ENCODE data around the gene MGST2. TPM values are rescaled to one million over a fixed set of nuclear protein-coding genes. Genes with fewer than 3 reads are reported as not detected.

MGST2 gene
- total RNA-seq, 1 experiment from 2014 or later: 39.0 TPM

GRCh38 chr4:139659735-139660424 lies 5.7 kb upstream of the MGST2 start:
- POLR2A ChIA-PET (ENCODE audit: unreplicated experiment): no interaction called here
- no peaks in the 10 kb centered on the region for H3K9me3 ChIP-seq (ENCODE audit: low read length)
- H3K79me2 ChIP-seq (ENCODE audit: low read length): no peaks in the 10 kb centered on the region
- DNase-seq: no peak
- no peaks in the 10 kb centered on the region for H4K20me1 ChIP-seq (ENCODE audit: low read length)
- no peak for TF ChIP-seq CTCF (conservative IDR thresholded peaks at IDR 0.05; ENCODE audit: low read depth, low read length)
- ATAC-seq: no peak
- no peak overlapping the region for H2AFZ ChIP-seq (ENCODE audit: low read length)
- no peaks in the 10 kb centered on the region for H3K36me3 ChIP-seq (ENCODE audit: low read depth, low read length)
- CTCF ChIA-PET: no interaction called here
- H3K27me3 ChIP-seq (ENCODE audit: low read length): no peaks in the 10 kb centered on the region
- no TSS peak for BruUV-seq (replicated peaks)
- no peak overlapping the region for H3K4me3 ChIP-seq (ENCODE audit: low read length)
- no peak overlapping the region for H3K27ac ChIP-seq (ENCODE audit: low read length)
- intact Hi-C loops (cut with micrococcal nuclease): loop anchor here (5.0 kb wide), 3 partner anchors 47 to 592 kb away; partner anchors contain the start of gene MAML3
- H3K4me2 ChIP-seq (ENCODE audit: low read length): no peak overlapping the region
- H3K4me1 ChIP-seq (ENCODE audit: insufficient read depth, low read length): peaks cover 14% of the 10 kb centered on the region
- H3K9ac ChIP-seq (ENCODE audit: low read length): no peak overlapping the region
- no peaks in the 10 kb centered on the region for H3F3A ChIP-seq (ENCODE audit: low read length, unreplicated experiment)
- H3K9me2 ChIP-seq (replicated peaks; ENCODE audit: low read length): no peaks in the 10 kb centered on the region

GRCh38 chr4:139660568-139661043 lies 5.0 kb upstream of the MGST2 start:
- no peaks in the 10 kb centered on the region for H3K9me2 ChIP-seq (replicated peaks; ENCODE audit: low read length)
- no peaks in the 10 kb centered on the region for H3F3A ChIP-seq (ENCODE audit: low read length, unreplicated experiment)
- BruUV-seq (replicated peaks): no TSS peak
- H2AFZ ChIP-seq (ENCODE audit: low read length): no peak overlapping the region
- H3K36me3 ChIP-seq (ENCODE audit: low read depth, low read length): no peaks in the 10 kb centered on the region
- no peak overlapping the region for H3K4me3 ChIP-seq (ENCODE audit: low read length)
- H3K9ac ChIP-seq (ENCODE audit: low read length): no peak overlapping the region
- peaks cover 19% of the 10 kb centered on the region for H3K4me1 ChIP-seq (ENCODE audit: insufficient read depth, low read length)
- H4K20me1 ChIP-seq (ENCODE audit: low read length): no peaks in the 10 kb centered on the region
- intact Hi-C loops (cut with micrococcal nuclease): no loop called here
- H3K9me3 ChIP-seq (ENCODE audit: low read length): no peaks in the 10 kb centered on the region
- no peaks in the 10 kb centered on the region for H3K79me2 ChIP-seq (ENCODE audit: low read length)
- ATAC-seq: no peak
- no peak for DNase-seq
- no peak overlapping the region for H3K27ac ChIP-seq (ENCODE audit: low read length)
- POLR2A ChIA-PET (ENCODE audit: unreplicated experiment): no interaction called here
- no peaks in the 10 kb centered on the region for H3K27me3 ChIP-seq (ENCODE audit: low read length)
- CTCF ChIA-PET: no interaction called here
- TF ChIP-seq EZH2phosphoT487 (IDR thresholded peaks at IDR 0.05; ENCODE audit: borderline replicate concordance, low read length) (no peak), CTCF (conservative IDR thresholded peaks at IDR 0.05; ENCODE audit: low read depth, low read length) (no peak), EZH2 (IDR thresholded peaks at IDR 0.05; ENCODE audit: low read length, unreplicated experiment) (no peak)
- no peak overlapping the region for H3K4me2 ChIP-seq (ENCODE audit: low read length)

GRCh38 chr4:139663561-139664138 lies 2.0 kb upstream of the MGST2 start:
- Histone ChIP-seq H3F3A (ENCODE audit: low read length, unreplicated experiment) (no peaks in the 10 kb centered on the region), H3K4me3 (ENCODE audit: low read length) (no peak overlapping the region), H3K36me3 (ENCODE audit: low read depth, low read length) (no peaks in the 10 kb centered on the region), H3K79me2 (ENCODE audit: low read length) (peaks cover 25% of the 10 kb centered on the region), H3K27me3 (ENCODE audit: low read length) (no peaks in the 10 kb centered on the region), H3K4me1 (ENCODE audit: insufficient read depth, low read length) (peaks cover 17% of the 10 kb centered on the region), H2AFZ (ENCODE audit: low read length) (no peak overlapping the region), H3K27ac (ENCODE audit: low read length) (no peak overlapping the region), H4K20me1 (ENCODE audit: low read length) (no peaks in the 10 kb centered on the region), H3K9ac (ENCODE audit: low read length) (no peak overlapping the region), H3K9me3 (ENCODE audit: low read length) (no peaks in the 10 kb centered on the region), H3K9me2 (replicated peaks; ENCODE audit: low read length) (no peaks in the 10 kb centered on the region), H3K4me2 (ENCODE audit: low read length) (no peak overlapping the region)
- ATAC-seq (no peak), DNase-seq (no peak)
- TF ChIP-seq EZH2 (IDR thresholded peaks at IDR 0.05; ENCODE audit: low read length, unreplicated experiment) (no peak), EZH2phosphoT487 (IDR thresholded peaks at IDR 0.05; ENCODE audit: borderline replicate concordance, low read length) (no peak), CTCF (conservative IDR thresholded peaks at IDR 0.05; ENCODE audit: low read depth, low read length) (no peak)
- POLR2A ChIA-PET (ENCODE audit: unreplicated experiment): no interaction called here
- BruUV-seq (replicated peaks): no TSS peak
- CTCF ChIA-PET: no interaction called here
- intact Hi-C loops (cut with micrococcal nuclease): no loop called here
